OCI-LY1 (cell line): Measurements from ENCODE around the gene NPAS2.

Experiments
- EZH2 ChIP-seq: fragments of 200-600 bp; sonication (generic), shearing (Covaris generic); IDR thresholded peaks from 2 replicates; pipeline ENCODE4 v1.8.0; 2017; ENCODE audit warnings: borderline replicate concordance, mixed run types, mild to moderate bottlenecking, antibody characterized with exemption, low read length, moderate library complexity, mixed read lengths
- TF ChIP-seq, protein P1 (sequence below): fragments of 200-600 bp; sonication (generic), shearing (Covaris generic); IDR thresholded peaks from 2 replicates; pipeline ENCODE4 v1.5.1; 2017; ENCODE audit warnings: mild to moderate bottlenecking, antibody characterized with exemption, low read length, moderate library complexity, mixed read lengths

DNA sequence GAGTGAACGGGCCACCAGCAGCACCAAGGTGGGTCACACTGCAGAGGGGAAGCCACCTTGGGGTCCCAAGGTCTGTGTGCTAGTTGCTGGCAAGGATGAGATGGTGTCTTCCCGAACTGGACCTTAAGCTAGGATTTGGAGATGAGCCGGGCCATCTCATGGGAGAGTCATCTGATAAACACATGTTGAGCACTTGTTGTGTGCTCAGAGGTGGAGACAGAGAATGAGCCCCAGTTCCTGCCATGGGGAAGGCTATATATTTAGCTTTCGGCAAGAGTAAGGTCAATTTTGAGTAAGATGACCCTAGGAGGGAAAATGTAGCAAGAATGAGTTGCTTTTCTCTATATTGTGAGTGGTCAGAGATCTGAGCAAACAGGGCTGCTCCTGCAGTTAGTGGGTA, 140.7 kb downstream of the NPAS2 start:
- TF ChIP-seq, protein P1, sequence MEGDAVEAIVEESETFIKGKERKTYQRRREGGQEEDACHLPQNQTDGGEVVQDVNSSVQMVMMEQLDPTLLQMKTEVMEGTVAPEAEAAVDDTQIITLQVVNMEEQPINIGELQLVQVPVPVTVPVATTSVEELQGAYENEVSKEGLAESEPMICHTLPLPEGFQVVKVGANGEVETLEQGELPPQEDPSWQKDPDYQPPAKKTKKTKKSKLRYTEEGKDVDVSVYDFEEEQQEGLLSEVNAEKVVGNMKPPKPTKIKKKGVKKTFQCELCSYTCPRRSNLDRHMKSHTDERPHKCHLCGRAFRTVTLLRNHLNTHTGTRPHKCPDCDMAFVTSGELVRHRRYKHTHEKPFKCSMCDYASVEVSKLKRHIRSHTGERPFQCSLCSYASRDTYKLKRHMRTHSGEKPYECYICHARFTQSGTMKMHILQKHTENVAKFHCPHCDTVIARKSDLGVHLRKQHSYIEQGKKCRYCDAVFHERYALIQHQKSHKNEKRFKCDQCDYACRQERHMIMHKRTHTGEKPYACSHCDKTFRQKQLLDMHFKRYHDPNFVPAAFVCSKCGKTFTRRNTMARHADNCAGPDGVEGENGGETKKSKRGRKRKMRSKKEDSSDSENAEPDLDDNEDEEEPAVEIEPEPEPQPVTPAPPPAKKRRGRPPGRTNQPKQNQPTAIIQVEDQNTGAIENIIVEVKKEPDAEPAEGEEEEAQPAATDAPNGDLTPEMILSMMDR, result no peak
- TF ChIP-seq EZH2, result no peak
